ENCODE data around the gene RNF126.
"Not testable (repeated sequence)": the region's sequence is repeated elsewhere in the genome, so short reads cannot be mapped to it uniquely, and the experiment has no call there.

Gene RNF126

DNA sequence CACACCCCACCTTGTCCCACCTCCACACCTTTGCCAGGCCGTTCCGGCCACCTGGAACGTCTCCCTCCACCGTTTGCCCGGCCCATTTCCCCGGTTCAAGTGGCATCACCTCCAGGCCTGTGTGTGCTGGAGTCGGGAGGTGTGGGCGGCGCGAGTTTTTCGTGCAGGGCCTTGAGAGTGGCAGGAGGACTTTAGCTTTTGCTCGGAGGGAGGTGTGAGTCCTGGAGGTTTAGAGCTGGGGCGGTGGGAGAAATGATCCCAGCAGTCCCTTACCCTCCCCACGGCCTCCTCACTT, 41.4 kb upstream of the RNF126 start:
- H3K4me3 ChIP-seq (ENCODE audit: low read length), result no peak overlapping the region
- TF ChIP-seq, protein P1, sequence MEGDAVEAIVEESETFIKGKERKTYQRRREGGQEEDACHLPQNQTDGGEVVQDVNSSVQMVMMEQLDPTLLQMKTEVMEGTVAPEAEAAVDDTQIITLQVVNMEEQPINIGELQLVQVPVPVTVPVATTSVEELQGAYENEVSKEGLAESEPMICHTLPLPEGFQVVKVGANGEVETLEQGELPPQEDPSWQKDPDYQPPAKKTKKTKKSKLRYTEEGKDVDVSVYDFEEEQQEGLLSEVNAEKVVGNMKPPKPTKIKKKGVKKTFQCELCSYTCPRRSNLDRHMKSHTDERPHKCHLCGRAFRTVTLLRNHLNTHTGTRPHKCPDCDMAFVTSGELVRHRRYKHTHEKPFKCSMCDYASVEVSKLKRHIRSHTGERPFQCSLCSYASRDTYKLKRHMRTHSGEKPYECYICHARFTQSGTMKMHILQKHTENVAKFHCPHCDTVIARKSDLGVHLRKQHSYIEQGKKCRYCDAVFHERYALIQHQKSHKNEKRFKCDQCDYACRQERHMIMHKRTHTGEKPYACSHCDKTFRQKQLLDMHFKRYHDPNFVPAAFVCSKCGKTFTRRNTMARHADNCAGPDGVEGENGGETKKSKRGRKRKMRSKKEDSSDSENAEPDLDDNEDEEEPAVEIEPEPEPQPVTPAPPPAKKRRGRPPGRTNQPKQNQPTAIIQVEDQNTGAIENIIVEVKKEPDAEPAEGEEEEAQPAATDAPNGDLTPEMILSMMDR (conservative IDR thresholded peaks at IDR 0.05; ENCODE audit: low read length), result no peak
- DNase-seq (ENCODE audit: low read depth), result no peak

DNA sequence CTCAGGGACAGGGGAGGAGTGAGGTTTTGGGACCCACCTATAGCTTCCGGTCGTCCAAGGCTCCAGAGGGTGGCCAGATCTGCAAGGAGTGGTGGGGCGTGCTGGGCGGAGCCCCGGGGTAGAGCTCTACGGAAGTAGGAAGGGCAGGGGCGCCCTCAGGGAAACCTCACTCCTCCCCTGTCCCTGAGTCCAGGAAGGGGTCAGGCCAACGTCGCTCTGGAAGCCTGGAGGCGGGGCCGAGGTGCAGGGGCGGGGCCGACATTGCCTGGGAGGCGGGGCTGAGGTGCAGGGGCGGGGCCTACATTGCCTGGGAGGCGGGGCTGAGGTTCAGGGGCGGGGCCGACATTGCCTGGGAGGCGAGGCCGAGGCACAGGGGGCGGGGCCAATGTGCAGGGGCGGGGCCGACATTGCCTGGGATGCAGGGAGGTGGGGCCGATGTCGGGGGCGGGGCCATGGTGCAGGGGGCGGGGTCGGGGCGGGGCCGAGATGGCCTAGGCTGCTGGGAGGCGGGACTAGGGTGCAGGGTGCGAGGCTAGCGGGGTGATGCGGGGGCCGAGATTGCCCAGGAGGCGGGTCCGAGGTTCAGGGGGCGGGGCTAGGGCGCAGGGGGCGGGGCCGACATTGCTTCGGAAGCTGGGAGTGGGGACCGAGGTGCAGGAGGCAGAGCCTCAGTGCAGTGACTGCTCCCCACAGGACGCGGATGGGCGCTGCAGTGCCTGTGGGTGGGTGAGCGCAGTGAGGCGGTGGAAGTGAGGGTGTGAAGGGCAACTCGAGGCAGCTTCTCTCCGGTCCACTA, 40.8 kb upstream of the RNF126 start:
- TF ChIP-seq, protein P1 (conservative IDR thresholded peaks at IDR 0.05; ENCODE audit: low read length), result no peak
- DNase-seq (ENCODE audit: low read depth), result no peak
- no peak overlapping the region for H3K4me3 ChIP-seq (ENCODE audit: low read length)

DNA sequence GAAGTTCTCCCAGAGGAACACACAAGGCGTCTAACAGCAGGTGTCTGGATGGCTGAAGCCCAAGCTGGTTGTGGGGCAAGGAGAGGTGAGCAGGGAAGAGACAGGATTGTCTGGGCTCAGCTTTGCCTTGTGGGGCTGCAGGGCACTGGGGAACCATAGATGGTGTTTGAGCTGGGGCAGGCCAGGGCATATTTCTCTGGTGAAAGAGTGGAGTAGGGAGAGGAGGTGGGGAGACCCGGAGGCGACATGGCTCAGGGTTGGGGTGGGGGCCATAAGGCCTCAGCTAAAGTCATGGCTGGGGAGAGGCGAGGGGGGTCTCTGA, 40.3 kb upstream of the RNF126 start:
- no peak for DNase-seq (ENCODE audit: low read depth)
- TF ChIP-seq, protein P1 (conservative IDR thresholded peaks at IDR 0.05; ENCODE audit: low read length), result no peak
- H3K4me3 ChIP-seq (ENCODE audit: low read length), result no peak overlapping the region

DNA sequence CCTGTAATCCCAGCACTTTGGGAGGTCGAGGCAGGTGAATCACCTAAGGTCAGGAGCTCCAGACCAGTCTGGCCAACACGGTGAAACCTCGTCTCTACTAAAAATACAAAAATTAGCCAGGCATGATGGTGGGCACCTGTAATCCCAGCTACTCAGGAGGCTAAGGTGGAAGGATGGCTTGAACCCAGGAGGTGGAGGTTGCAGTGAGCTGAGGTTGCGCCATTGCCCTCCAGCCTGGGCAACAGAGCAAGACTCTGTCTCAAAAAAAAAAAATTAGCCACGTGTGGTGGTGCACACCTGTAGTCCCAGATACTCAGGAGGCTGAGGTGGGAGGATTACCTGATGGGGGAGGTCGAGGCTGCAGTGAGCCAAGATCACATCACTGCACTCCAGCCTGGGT, 39.8 kb upstream of the RNF126 start:
- DNase-seq (ENCODE audit: low read depth); H3K4me3 ChIP-seq (ENCODE audit: low read length): not testable (repeated sequence)

DNA sequence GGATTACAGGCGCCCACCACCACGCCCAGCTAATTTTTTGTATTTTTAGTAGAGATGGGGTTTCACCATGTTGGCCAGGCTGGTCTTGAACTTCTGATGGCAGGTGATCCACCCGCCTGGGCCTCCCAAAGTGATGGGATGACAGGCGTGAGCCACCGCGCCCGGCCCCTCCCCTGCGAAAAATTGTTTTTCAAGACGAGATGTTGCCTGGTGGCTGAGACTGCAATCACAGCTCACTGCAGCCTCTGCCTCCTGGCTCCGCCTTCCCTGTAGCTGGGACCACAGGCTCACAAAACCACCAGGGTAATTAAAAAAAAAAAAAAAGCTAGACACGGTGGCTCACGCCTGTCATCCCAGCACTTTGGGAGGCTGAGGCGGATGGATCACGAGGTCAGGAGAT, 36.9 kb upstream of the RNF126 start:
- DNase-seq (ENCODE audit: low read depth), result not testable (repeated sequence)

DNA sequence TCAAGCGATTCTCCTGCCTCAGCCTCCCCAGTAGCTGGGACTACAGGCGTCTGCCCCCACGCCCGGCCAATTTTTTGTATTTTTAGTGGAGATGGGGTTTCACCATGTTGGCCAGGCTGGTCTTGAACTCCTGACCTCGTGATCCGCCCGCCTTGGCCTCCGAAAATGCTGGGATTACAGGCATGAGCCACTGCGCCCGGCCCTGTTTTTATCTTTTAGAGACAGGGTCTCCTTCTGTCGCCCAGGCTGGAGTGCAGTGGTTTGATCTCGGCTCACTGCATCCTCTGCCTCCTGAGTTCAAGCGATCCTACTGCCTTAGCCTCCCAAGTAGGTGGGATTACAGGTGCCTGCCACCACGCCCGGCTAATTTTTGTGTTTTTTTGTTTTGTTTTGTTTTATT, 35.5 kb upstream of the RNF126 start:
- H3K4me3 ChIP-seq (ENCODE audit: low read length); DNase-seq (ENCODE audit: low read depth): not testable (repeated sequence)

More for the DNA sequence above, 36.9 kb upstream of the RNF126 start:
- not testable (repeated sequence) for H3K4me3 ChIP-seq (ENCODE audit: low read length)

DNA sequence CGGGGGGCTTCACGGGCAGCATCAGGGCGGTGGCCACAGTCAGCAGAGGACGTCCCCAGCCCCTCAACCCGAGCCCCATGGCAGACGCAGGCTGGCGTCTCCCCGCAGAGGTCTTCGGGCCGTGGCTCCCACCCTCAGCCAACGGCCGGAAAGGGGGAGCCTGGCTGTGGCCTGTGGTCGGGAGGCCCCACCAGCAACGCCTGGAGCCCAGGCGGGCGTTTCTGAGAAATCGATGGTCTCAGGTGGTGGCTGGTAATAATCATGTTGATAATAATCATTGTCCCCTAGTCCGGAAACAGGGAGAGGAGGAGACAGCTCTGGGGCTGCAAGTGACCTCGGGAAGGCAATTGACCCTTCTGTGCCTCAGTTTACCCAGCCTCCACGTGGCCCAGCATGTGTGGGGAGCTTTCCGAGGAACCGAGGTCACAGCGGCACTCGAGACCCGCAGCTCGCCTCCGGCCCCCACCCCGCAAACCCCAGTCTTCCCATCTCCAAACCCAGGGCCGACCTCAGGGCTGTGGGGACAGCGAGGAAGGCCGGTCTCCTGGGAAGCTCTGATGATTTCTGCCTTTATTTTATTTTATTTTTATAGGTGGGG, 32.4 kb upstream of the RNF126 start, which contains the start of gene PRSS57:
Gene PRSS57 (minus strand): TSS at position 101 of the 598 bp plus-strand sequence. CDS start 22 bp downstream, at position 79.
- no peak for DNase-seq (ENCODE audit: low read depth)
- TF ChIP-seq, protein P1 (conservative IDR thresholded peaks at IDR 0.05; ENCODE audit: low read length), result no peak
- H3K4me3 ChIP-seq (ENCODE audit: low read length), result no peak within 1 kb of the TSS

DNA sequence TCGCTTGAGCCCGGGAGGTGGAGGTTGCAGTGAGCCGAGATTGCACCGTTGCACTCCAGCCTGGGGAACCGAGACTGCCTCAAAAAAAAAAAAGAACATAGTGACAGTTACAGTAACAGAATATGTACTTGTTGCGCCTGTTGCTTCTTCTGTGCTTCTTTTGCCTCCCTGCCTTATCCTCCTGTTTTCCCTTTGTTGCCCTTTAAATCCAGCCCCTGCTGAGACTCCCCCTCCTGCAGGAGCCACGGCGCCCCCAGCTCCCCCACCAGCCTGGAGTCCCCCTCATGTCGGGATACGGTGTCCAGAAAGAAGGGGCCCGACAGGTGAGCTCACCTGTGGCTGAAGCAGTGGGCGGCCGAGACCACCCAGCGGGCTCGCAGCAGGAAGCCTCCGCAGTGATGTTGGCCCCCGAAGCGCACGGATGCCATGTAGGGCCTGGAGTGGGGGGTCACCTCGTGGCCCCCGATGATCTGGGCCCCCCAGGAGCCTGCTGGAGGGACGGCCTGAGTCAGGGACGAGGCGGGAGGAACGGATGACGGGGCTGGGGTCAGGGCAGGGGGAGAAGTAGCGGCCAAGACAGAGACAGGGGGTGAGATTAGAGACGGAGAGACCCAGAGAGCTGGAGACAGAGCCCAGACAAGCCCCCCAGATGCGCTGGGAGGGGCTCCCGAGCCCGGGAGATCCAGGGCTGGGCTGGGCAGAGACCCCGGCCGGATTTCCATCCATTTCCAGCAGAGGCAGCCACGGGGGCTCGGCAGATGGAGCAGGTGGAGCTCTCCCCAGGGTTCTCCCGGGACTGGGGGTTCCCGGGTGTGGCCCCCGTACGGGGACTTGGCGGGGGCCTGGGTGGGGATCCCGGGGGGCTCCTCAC, 31.7 kb upstream of the RNF126 start:
- TF ChIP-seq, protein P1 (conservative IDR thresholded peaks at IDR 0.05; ENCODE audit: low read length), result no peak
- no peak for DNase-seq (ENCODE audit: low read depth)
- H3K4me3 ChIP-seq (ENCODE audit: low read length), result no peak overlapping the region

Data from AG10803 (cell line).